HG02678 (cell line): Measurements from ENCODE around the gene TMEM11.

Experiments
- ATAC-seq: cut with Tn5 transposase; IDR thresholded peaks from one replicate; pipeline ENCODE4 v1.9.1; 2021; ENCODE audit warnings: mild to moderate bottlenecking, moderate library complexity; ENCODE audit not compliant: unreplicated experiment

The TMEM11 gene

GRCh38 chr17:21163101-21163500 is 50.9 kb downstream of the TMEM11 start:
- ATAC-seq = no peak

- ATAC-seq = no peak
These were observed 51.6 kb downstream of the TMEM11 start for GRCh38 chr17:21162394-21162775.

GRCh38 chr17:21161498-21162393 is 52.2 kb downstream of the TMEM11 start:
- ATAC-seq = no peak

- no peak for ATAC-seq
These were observed 53.6 kb downstream of the TMEM11 start for GRCh38 chr17:21160401-21160800.

GRCh38 chr17:21157586-21158370 is 56.2 kb downstream of the TMEM11 start:
- ATAC-seq = no peak

GRCh38 chr17:21152731-21153130 is 61.2 kb downstream of the TMEM11 start:
- ATAC-seq = no peak

GRCh38 chr17:21149621-21150020 is 64.3 kb downstream of the TMEM11 start:
- no peak for ATAC-seq
